Adipose tissue (tissue), 3 donors: ENCODE results near the gene HAPLN2. TPM values are rescaled to one million over a fixed set of nuclear protein-coding genes. Genes with fewer than 3 reads are reported as not detected.
"Not testable (repeated sequence)": the region's sequence is repeated elsewhere in the genome, so short reads cannot be mapped to it uniquely, and the experiment has no call there.

Experiments
- H3K27ac ChIP-seq: one replicate; pipeline ENCODE4 v1.5.1; 2013; ENCODE audit warnings: low read depth, low read length
- WGBS, 3 donors: extraction: QIAGEN DNeasy Blood & Tissue Kit; methylation state at CpG; one replicate each; pipeline ENCODE4 v1.1.7; 2013; 5-methylcytosine and 5-hydroxymethylcytosine counted together
- polyA plus RNA-seq, 3 donors: library from polyadenylated mRNA; stranded (reverse); fragments of 200-250 nt; gene quantifications; one replicate each; pipeline ENCODE4 v1.2.3, GENCODE V29; 2013
- donor health status: healthy with polysubstance abuse.
- donor health status: Bipolar disorder and iron deficiency.
- donor health status: healthy.

HAPLN2 gene
- polyA plus RNA-seq, 3 donors, result 0.24 to 1.6 (median 0.28) TPM

DNA sequence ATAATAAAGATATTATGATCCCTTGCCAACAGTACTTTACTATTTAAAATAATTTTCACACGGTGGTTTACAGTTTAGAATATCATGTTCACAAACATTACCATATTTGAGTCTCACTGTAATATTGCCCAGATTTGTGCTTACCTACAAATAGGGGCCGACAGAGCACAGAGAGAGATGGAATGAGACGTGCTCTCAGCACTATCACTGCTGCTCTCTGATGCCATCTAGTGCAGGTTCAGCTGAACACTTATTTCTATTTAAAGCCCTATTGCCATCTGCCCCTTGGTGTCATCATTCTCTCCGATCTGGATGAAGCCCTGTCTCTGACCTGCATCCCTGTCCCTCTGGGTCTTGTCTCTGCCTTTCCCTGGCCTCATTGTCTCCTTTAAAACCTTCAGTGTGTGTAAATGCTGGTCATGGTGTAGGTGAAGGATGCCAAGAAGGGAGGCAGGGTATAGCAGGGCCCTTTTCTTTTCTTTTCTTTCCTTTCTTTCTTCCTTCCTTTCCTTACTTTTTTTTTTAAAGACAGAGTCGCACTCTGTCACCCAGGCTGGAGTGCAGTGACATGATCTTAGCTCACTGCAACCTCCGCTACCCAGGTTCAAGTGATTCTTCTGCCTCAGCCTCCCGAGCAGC, 11.1 kb upstream of the HAPLN2 start:
- H3K27ac ChIP-seq, result no peak overlapping the region

DNA sequence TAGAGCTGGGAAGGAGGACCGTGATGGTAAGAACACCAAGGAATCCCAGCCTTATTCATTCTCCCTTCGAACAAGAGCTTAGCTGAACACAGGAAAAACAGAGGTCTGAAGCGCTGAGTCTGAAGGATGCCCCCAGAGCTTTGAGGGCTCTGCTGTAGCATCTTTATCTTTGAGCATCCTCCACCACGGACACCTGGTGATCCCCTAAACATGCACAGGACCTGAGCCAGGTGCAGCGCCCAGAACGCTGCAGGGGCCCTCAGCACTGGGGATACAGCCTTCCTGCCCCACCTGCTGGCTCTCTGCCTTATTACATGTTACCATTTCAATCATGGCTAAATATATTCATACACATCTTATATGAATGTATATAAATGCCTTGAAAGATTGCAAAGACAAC, 10.2 kb upstream of the HAPLN2 start:
- 36 to 46% (median 39%) methylated on average over 6 of the region's 6 CpGs for WGBS, 3 donors

More for the DNA sequence above, 11.1 kb upstream of the HAPLN2 start:
- WGBS, 3 donors, result 28 to 30% (median 28%) methylated on average over 7 of the region's 7 CpGs

DNA sequence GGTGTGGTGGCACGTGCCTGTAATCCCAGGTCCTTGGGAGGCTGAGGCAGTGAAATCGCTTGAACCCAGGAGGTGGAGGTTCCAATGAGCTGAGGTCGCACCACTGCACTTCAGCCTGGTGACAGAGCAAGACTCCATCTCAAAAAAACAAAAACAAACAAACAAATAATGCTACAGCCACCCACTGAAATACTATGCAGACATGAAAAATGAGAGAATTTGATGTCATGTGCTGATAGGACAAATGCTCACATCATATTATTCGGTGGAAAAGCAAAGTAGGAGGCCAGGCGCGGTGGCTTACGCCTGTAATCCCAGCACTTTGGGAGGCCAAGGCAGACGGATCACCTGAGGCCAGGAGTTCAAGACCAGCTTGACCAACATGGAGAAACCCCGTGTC, 9.1 kb upstream of the HAPLN2 start:
- not testable (repeated sequence) for H3K27ac ChIP-seq
- 87 to 92% (median 88%) methylated on average over 9 of the region's 9 CpGs for WGBS, 3 donors

More for the DNA sequence above, 10.2 kb upstream of the HAPLN2 start:
- H3K27ac ChIP-seq, result no peak overlapping the region

DNA sequence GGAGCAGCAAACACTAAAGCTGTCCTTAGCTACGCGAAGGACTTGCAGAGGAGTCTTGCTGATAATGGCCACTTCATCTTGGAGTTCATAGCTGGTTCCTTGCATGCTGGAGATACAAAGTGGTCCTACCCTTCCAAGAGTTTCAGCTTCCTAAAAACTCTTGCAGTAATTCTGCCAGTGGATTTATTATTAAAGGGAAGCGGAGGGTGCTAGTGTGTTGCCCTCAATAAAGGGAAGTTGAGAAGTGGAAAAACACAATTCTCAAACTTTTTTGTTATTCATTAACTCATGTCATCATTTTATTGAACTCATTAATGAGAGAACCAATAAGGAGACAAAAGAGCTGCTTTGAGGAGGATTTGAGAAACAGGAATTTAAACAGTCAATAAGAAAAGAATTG, 6.5 kb upstream of the HAPLN2 start:
- H3K27ac ChIP-seq, result no peak overlapping the region
- WGBS, 3 donors, result 42 to 54% (median 45%) methylated on average over 3 of the region's 3 CpGs

DNA sequence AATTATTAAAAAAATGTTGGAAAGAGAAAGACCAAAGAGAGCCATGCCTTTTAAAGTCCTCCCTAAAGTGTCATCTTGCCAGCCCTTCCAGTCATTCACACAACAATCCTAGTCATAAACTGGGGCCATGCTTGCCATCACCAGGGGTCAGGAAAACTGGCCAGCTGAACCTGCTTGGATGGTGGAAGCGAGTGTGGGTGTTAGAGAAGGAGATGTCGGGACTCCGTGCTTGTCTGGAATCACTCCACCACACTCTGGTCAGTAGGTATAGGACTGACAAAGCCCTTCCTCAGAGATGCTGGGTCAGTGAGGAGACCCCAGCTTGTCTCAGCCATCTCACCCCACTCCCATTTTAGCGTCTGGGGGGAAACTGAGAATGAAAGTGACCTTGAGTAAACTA, 3.3 kb upstream of the HAPLN2 start:
- WGBS, 3 donors, result 31 to 36% (median 34%) methylated on average over 4 of the region's 4 CpGs
- no peak overlapping the region for H3K27ac ChIP-seq

DNA sequence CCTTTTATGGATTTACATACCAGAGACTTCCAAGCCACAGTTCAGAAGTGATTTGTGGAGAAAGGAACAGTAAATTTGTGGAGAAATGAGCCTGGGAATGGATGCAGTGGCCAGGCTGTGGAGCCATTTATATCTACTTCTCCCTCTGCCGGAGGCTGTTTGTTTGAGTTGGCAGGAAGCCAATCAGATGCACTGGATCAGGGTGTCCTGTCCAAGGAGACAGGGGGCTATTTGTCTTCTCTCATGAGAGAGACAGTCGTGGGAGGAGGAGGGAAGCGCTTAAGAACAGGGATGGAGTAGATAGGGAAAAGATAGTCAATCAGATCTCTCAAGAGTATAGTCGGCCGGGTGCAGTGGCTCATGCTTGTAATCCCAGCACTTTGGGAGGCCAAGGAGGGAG, 2.8 kb upstream of the HAPLN2 start:
- H3K27ac ChIP-seq, result no peak overlapping the region
- WGBS, 3 donors, result 5 to 7% (median 7%) methylated on average over 5 of the region's 5 CpGs

DNA sequence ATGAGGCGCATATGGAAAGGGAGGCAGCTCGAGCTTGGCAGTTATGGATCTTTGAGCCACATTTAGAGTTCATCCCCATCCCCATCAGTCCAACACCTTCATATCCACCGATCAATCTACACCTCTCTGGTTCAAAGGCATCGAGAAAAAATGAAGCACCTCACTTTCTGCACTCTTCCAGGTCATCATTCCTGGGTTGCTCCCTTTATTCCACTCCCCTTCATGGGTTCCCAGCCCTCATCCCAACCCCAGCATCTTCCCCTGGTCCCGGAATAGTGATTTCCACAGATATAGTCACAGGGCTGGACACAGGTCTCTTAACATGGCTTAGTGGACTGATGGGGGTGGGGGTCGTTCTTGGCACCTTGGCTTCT, 354 bp downstream of the HAPLN2 start:
- H3K27ac ChIP-seq, result no peak overlapping the region
- WGBS, 3 donors, result 14 to 25% (median 22%) methylated on average over 6 of the region's 6 CpGs

DNA sequence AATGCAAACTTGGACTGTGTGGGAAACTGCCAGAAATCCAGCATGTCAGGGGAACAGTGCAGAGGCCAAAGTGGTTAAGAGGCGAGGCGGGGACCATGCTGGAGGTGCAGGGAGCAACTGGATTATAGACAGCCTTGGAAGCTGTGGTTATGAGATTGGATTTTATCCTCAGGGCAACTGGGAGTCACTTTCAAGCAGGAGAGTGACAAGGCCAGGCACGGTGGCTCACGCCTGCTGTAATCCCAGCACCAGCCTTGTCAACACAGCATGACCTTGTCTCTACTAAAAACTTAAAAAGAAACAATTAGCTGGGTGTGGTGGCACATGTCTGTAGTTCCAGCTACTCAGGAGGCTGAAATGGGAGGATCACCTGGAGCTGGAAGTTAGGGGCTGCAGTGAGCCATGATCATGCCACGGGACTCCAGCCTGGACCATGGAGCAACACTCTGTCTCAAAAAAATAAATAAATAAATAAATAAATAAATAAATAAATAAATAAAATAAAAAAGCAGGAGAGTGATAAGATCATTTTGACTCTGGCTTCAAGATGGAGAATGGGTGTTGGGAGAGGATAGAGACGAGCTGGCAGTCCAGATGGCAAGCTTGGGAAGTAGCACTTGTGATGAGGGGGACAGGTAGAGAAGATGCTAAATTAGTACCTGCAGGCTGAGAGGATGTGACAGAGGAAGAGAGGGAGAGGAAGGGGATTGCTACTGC, 3.5 kb downstream of the HAPLN2 start:
- no peak overlapping the region for H3K27ac ChIP-seq
- WGBS, 3 donors, result 61 to 79% (median 77%) methylated on average over 6 of the region's 6 CpGs

DNA sequence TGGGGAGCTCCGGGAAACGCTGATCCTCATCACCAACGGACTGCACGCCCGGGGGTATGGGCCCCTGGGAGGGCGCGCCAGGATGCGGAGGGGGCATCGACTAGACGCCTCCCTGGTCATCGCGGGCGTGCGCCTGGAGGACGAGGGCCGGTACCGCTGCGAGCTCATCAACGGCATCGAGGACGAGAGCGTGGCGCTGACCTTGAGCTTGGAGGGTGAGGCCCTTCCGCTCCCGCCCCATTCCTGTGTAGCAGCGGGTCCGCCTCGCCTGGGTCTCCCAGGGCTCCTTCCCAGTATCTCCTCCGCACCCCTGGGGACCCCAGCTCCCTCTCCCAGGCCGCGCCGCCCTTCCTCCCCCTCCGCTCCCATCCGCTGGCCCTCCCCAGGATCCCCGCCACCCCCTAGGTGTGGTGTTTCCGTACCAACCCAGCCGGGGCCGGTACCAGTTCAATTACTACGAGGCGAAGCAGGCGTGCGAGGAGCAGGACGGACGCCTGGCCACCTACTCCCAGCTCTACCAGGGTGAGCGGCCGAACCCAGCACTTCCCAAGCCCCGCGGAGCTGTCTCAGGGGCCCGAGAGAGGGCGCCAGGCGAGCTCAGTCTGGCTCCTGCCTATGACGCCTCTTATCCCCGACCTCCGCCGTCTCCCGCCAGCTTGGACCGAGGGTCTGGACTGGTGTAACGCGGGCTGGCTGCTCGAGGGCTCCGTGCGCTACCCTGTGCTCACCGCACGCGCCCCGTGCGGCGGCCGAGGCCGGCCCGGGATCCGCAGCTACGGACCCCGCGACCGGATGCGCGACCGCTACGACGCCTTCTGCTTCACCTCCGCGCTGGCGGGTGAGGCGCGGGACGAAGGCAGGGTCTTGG, 5.0 kb downstream of the HAPLN2 start:
- 0 to 2% (median 2%) methylated on average over 70 to 87 of the region's 87 CpGs for WGBS, 3 donors
- H3K27ac ChIP-seq, result no peak overlapping the region

DNA sequence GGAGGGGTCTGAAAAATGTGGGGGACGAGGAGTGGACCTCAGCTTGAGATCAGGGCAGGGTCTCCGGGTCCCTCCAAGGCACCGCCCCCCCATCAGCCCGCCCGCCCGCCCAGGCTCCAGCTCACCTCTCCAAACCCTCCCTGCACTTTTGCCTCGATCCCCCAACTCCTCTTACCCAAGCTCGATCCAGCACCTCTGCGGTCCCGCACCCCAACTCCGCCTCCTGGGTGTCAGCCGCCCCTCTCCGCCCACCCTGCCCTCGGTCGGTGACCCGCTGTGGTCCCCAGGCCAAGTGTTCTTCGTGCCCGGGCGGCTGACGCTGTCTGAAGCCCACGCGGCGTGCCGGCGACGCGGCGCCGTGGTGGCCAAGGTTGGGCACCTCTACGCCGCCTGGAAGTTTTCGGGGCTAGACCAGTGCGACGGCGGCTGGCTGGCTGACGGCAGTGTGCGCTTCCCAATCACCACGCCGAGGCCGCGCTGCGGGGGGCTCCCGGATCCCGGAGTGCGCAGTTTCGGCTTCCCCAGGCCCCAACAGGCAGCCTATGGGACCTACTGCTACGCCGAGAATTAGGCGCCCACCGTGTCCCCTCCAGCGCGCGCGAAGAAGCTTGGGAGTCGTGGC, 5.7 kb downstream of the HAPLN2 start:
- 1 to 2% (median 1%) methylated on average over 49 to 55 of the region's 55 CpGs for WGBS, 3 donors
- H3K27ac ChIP-seq, result no peak overlapping the region

DNA sequence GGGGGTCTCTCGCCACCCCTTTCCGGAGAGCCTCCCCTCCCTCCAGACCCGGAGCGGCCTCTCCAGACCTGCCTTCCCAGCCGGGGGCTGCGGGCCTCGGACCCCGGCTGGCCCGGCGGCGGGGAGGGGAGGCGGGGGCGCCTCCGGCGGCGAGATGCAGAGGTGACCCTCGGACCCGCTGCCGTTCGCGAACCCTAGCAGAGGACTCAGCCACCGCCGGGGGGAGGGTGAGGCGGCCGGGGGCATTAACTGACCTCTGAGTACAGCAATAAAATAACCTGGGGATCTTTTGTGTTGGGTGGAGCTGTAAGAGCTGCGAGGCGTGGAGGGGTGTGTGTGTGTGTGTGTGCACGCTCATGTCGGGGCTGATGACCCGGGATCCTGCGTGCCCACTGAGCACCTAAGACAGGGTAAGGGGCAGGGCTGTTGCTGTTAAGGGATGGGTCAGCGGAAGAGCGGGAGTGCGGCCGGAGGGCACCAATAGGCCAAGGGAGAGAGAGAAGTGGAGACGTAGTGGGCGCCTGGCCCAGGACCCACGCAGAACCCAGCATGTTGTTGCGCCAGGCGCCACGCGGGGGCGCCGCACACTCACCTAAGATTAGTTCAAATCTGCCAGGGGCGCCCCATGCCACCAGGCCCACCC, 6.3 kb downstream of the HAPLN2 start:
- H3K27ac ChIP-seq, result no peak overlapping the region
- WGBS, 3 donors, result 1 to 3% (median 2%) methylated on average over 34 to 45 of the region's 45 CpGs

DNA sequence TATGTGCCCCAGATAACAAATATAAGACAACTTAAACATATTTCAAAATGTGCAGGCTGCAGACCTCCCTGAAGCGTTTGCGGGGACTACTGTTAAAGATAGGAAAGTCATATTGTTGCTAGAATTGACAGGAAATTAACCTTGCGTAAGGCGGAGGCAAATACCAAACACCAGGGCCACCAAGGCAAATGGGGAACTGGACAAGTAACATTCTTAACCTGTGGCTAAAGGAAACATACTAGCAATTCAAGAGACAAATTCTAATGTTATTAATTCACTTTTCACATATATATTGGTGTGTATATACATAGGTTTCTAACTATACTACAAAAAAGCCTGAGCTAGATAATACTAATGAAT, 6.8 kb downstream of the HAPLN2 start:
- no peak overlapping the region for H3K27ac ChIP-seq
- 36 to 43% (median 40%) methylated on average over 4 of the region's 4 CpGs for WGBS, 3 donors

DNA sequence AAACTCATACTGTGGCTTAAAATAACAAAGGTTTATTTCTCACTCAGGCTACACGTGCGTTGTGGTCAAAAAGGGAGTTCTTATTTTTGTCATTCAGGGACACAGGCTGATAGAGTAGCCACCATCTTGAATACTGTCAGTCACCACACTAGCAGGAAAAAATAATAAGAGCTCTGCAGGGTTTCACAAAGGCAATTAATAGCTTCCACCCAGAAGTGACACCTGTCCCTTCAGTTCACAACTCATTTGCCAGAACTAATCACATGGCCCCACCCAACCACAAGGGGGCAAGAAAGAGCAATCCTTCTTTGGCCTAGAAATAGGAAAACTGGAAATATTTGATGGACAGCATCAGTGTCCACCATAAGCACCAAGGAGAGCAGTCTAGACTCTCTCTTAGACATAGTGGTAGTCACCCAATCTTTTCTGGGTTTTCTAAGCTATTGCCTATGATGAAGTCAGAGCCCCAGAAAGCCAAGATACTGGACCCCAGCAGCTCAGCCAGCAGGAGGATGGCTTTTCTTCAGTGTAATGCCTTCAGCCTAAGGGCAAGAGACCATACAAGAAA, 8.2 kb downstream of the HAPLN2 start:
- 67 to 86% (median 84%) methylated on average over 2 of the region's 2 CpGs for WGBS, 3 donors
- no peak overlapping the region for H3K27ac ChIP-seq

DNA sequence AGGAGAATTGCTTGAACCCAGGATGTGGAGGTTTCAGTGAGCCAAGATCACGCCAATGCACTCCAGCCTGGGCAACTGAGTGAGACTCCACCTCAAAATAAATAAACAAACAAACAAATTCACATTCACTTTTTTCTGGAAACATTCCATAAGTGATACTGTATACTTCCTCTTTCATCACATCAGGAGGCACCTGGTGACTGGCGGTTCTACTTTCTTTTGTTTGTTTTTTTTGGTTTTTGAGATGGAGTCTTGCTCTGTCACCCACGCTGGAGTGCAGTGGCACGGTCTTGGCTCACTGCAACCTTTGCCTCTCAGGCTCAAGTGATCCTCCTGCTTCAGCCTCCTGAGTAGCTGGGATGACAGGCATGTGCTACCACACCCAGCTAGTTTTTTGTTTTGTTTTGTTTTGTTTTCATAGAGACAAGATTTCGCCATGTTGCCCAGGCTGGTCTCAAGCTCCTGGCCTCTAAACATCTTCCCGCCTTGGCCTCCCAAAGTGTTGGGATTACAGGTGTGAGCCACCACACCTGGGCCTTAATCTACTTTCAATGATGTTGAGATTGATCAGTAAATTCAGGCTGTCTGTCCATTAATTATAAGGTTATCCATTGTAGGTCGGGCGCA, 10.7 kb downstream of the HAPLN2 start:
- 77 to 87% (median 79%) methylated on average over 8 of the region's 8 CpGs for whole genome bisulfite sequencing, 3 donors
- no peak overlapping the region for H3K27ac ChIP-seq

DNA sequence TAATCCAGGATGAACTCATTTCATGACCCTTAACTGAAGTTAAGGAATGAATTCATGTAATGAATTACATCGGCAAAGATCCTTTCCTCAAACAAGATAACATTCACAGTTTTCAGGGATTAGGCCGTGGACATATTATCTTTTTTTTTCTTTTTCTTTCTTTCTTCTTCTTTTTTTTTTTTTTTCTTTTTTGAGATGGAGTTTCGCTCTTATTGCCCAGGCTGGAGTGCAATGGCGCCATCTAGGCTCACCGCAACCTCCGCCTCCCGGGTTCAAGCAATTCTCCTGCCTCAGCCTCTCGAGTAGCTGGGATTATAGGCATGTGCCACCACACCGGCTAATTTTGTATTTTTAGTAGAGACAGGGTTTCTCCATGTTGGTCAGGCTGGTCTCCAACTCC, 11.9 kb downstream of the HAPLN2 start:
- 55 to 57% (median 57%) methylated on average over 9 of the region's 9 CpGs for WGBS, 3 donors
- H3K27ac ChIP-seq, result not testable (repeated sequence)

DNA sequence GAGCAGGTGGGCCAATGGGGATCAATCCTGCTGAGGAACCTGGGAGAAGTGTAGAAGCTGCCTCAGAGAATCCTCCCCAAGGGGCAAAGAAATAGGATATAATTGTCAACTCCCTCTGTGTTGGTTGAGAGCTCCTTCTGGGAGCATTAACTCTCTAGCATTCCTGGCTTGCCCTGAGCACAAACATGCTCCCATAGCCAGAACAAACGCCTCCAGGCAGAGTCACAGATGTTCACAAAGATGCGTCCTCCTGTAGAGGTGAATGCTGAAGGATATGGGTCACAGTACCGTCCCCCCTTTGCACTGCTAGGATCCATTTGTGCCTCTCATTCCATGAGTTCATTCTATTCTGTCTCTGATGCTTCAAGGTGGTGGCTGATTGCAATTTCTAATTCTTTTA, 13.1 kb downstream of the HAPLN2 start:
- H3K27ac ChIP-seq, result no peak overlapping the region
- WGBS, 3 donors, result 63 to 78% (median 78%) methylated on average over 3 of the region's 3 CpGs

DNA sequence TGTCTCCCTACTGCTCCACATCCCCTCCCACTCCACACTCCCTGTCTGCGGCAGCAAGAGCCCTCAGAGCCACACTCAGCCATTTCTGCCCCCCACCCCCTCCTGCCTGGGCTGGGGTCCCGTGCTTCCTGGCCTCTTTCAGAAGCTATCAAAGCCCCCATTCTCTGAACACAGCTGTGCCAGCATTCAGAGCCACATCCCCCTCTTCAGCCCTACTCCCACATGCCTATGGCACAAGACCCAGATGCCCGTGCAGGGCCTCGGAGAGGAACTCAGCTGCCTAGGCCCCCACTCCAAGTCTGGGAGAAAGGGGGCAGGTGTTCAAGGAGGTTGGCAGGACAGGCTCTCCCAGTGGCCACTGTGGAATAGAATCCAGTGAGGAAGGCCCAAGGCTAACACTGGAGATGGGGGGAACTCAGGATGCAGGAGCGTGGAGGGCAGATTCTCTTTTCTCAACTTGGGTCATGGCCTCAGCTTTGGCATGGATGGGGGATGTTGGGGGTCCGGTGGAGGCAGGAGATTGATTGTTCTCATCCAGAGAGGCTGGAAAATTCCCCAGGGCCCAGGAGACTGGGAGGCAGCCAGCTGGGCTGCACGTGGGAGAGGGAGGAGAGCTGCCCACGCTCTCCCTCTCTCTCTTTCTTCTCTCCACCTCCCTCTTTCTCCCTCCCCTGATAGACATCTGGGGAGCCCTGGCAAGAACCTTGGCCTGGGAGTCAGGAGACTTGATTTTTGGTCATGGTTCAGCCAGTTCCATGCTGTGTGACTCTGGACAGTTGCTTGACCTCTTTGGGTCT, 19.2 kb downstream of the HAPLN2 start:
- WGBS, 3 donors, result 51 to 58% (median 52%) methylated on average over 8 of the region's 8 CpGs
- H3K27ac ChIP-seq, result no peak overlapping the region
